Measurements from ENCODE around the gene PRSS16.
"Not testable (repeated sequence)": the region's sequence is repeated elsewhere in the genome, so short reads cannot be mapped to it uniquely, and the experiment has no call there.

GRCh38 chr6:27267003-27267402 is 19.5 kb downstream of the PRSS16 start:
- TF ChIP-seq POLR2A (IDR thresholded peaks at IDR 0.05; ENCODE audit: low read length); GATA1 (IDR thresholded peaks at IDR 0.05; ENCODE audit: low read depth, low read length): not testable (repeated sequence)
